Neural cell (in vitro differentiated cells): ENCODE measurements around the gene ASTL. TPM values are rescaled to one million over a fixed set of nuclear protein-coding genes. Genes with fewer than 3 reads are reported as not detected.
A peak's percentile ranks its signal among the peaks of the same experiment; 100 is the strongest.

Experiments used
- H2AFZ ChIP-seq: fragments of 200-600, 300-800 bp; sonication (generic), shearing (Covaris generic); 2 replicates; pipeline ENCODE4 v1.6.0; 2014; ENCODE audit warnings: low read depth, mild to moderate bottlenecking, antibody characterized with exemption, low read length, moderate library complexity
- H3F3A ChIP-seq: fragments of 200-600 bp; shearing (Covaris generic); 2 replicates; pipeline ENCODE4 v1.6.1; 2016; ENCODE audit warnings: mild to moderate bottlenecking, moderate library complexity, mixed read lengths, antibody characterized with exemption, low read length; ENCODE audit not compliant: insufficient read depth, poor library complexity, severe bottlenecking
- H3K27ac ChIP-seq: fragments of 200-600, 300-800 bp; sonication (generic), shearing (Covaris generic); 2 replicates; pipeline ENCODE4 v1.5.1; 2014; ENCODE audit warnings: mild to moderate bottlenecking, low read length, moderate library complexity
- H3K27me3 ChIP-seq: fragments of 300-800, 200-600 bp; sonication (generic), shearing (Covaris generic); 2 replicates; pipeline ENCODE4 v1.6.0; 2014; ENCODE audit warnings: mild to moderate bottlenecking, low read depth, low read length, moderate library complexity; ENCODE audit not compliant: insufficient read depth
- H3K36me3 ChIP-seq: fragments of 300-800, 200-600 bp; sonication (generic), shearing (Covaris generic); 2 replicates; pipeline ENCODE4 v1.5.1; 2014; ENCODE audit warnings: mild to moderate bottlenecking, antibody characterized with exemption, low read length, moderate library complexity; ENCODE audit not compliant: insufficient read depth
- H3K4me2 ChIP-seq: fragments of 300-800, 200-600 bp; sonication (generic), shearing (Covaris generic); 2 replicates; pipeline ENCODE4 v1.6.0; 2014; ENCODE audit warnings: mild to moderate bottlenecking, low read length
- H3K4me3 ChIP-seq: fragments of 300-800, 200-600 bp; sonication (generic), shearing (Covaris generic); 2 replicates; pipeline ENCODE4 v1.5.1; 2014; ENCODE audit warnings: mild to moderate bottlenecking, low read length, moderate library complexity
- H3K79me2 ChIP-seq: fragments of 200-600 bp; shearing (Covaris generic); replicated peaks from 2 replicates; pipeline ENCODE4 v1.6.0; 2014; ENCODE audit warnings: mild to moderate bottlenecking, low read length, moderate library complexity; ENCODE audit not compliant: insufficient read depth
- H3K9ac ChIP-seq: fragments of 300-800, 200-600 bp; sonication (generic), shearing (Covaris generic); 2 replicates; pipeline ENCODE4 v1.6.1; 2016; ENCODE audit warnings: mild to moderate bottlenecking, low read length, mixed read lengths
- H3K9me2 ChIP-seq: fragments of 200-600 bp; shearing (Covaris generic); 2 replicates; pipeline ENCODE4 v1.6.1; 2016; ENCODE audit warnings: mild to moderate bottlenecking, low read length, mixed read lengths; ENCODE audit not compliant: insufficient read depth
- H3K9me3 ChIP-seq: fragments of 200-600, 300-800 bp; sonication (generic), shearing (Covaris generic); 2 replicates; pipeline ENCODE4 v1.6.1; 2016; ENCODE audit warnings: mild to moderate bottlenecking, mixed run types, low read length, moderate library complexity, mixed read lengths
- H4K20me1 ChIP-seq: fragments of 200-600 bp; shearing (Covaris generic); 2 replicates; pipeline ENCODE4 v1.6.1; 2016; ENCODE audit warnings: mild to moderate bottlenecking, mixed run types; ENCODE audit not compliant: insufficient read depth
- CTCF ChIP-seq: fragments of 450-650 bp; IDR thresholded peaks from 2 replicates; pipeline ENCODE4 v1.5.1; 2014; ENCODE audit warnings: antibody characterized with exemption, mild to moderate bottlenecking, moderate library complexity; ENCODE audit not compliant: poor library complexity, severe bottlenecking
- MXI1 ChIP-seq: fragments of 450-650 bp; conservative IDR thresholded peaks from 2 replicates; pipeline ENCODE4 v1.6.1; 2014; ENCODE audit warnings: antibody characterized with exemption, mild to moderate bottlenecking; ENCODE audit not compliant: poor library complexity, severe bottlenecking
- POLR2AphosphoS5 ChIP-seq: IDR thresholded peaks from 2 replicates; pipeline ENCODE4 v1.6.1; 2012
- RAD21 ChIP-seq: fragments of 450-650 bp; conservative IDR thresholded peaks from 2 replicates; pipeline ENCODE4 v1.6.1; 2014; ENCODE audit warnings: antibody characterized with exemption, mild to moderate bottlenecking, moderate library complexity
- REST ChIP-seq: IDR thresholded peaks from 2 replicates; pipeline ENCODE4 v1.6.1; 2012; ENCODE audit warnings: borderline replicate concordance
- SMC3 ChIP-seq: fragments of 450-650 bp; conservative IDR thresholded peaks from 2 replicates; pipeline ENCODE4 v1.6.1; 2014; ENCODE audit warnings: antibody characterized with exemption, mild to moderate bottlenecking, moderate library complexity; ENCODE audit not compliant: poor library complexity
- polyA plus RNA-seq: library from polyadenylated mRNA; depleted of rRNA; stranded (reverse); fragments of >200 nt; gene quantifications from 2 replicates; pipeline ENCODE4 v1.2.3, GENCODE V29; 2014

ASTL gene
- polyA plus RNA-seq, 1 donor from 2014 or later = not detected

- H3K9ac ChIP-seq = peak overlapping the region; percentile 42
- H3K9me2 ChIP-seq = no peaks in the 10 kb centered on the region
- no peaks in the 10 kb centered on the region for H3K79me2 ChIP-seq
- H3F3A ChIP-seq = no peaks in the 10 kb centered on the region
- no peak overlapping the region for H3K27ac ChIP-seq
- no peaks in the 10 kb centered on the region for H4K20me1 ChIP-seq
- peak overlapping the region; percentile 60 for H3K4me3 ChIP-seq
- H3K4me2 ChIP-seq = no peak overlapping the region
- no peaks in the 10 kb centered on the region for H3K36me3 ChIP-seq
- no peak overlapping the region for H2AFZ ChIP-seq
- H3K27me3 ChIP-seq = peaks cover 25% of the 10 kb centered on the region
- peaks cover 9% of the 10 kb centered on the region for H3K9me3 ChIP-seq
- peak; percentile 43 for TF ChIP-seq MXI1
- no peak for TF ChIP-seq POLR2AphosphoS5
- TF ChIP-seq CTCF = peak; percentile 94
- TF ChIP-seq REST = no peak
- peak; percentile 85 for TF ChIP-seq SMC3
- TF ChIP-seq RAD21 = peak; percentile 78
Measured at GRCh38 chr2:96116879-96117533, 21.3 kb downstream of the ASTL start.

- H3K27me3 ChIP-seq = peaks cover 25% of the 10 kb centered on the region
- no peaks in the 10 kb centered on the region for H3K79me2 ChIP-seq
- no peak within 1 kb of the TSS for H3K4me2 ChIP-seq
- peak within 1 kb of the TSS; percentile 42 for H3K9ac ChIP-seq
- no peaks in the 10 kb centered on the region for H4K20me1 ChIP-seq
- H2AFZ ChIP-seq = no peak within 1 kb of the TSS
- no peak within 1 kb of the TSS for H3K27ac ChIP-seq
- no peaks in the 10 kb centered on the region for H3K9me2 ChIP-seq
- H3F3A ChIP-seq = no peaks in the 10 kb centered on the region
- TF ChIP-seq CTCF (no peak), MXI1 (no peak)
- peak within 1 kb of the TSS; percentile 60 for H3K4me3 ChIP-seq
- no peaks in the 10 kb centered on the region for H3K36me3 ChIP-seq
- H3K9me3 ChIP-seq = peaks cover 9% of the 10 kb centered on the region
Measured at GRCh38 chr2:96116424-96116878, 21.9 kb downstream of the ASTL start, which contains the start of gene ADRA2B. Gene ADRA2B (minus strand): TSS chr2:96116571. CDS start chr2:96116149, 422 bp downstream.
